H9 (cell line): ENCODE measurements around the gene TMEM132D. TPM values are rescaled to one million over a fixed set of nuclear protein-coding genes. Genes with fewer than 3 reads are reported as not detected.

Source experiments
- DNase-seq: peaks from one replicate; pipeline ENCODE4 v3.0.0-alpha.2; 2017
- H2AFZ ChIP-seq: one replicate; pipeline ENCODE4 v1.6.1; 2013; ENCODE audit warnings: mild to moderate bottlenecking, low read length, control low read depth, moderate library complexity
- H2AK5ac ChIP-seq: 2 replicates; pipeline ENCODE4 v1.6.1; 2013; ENCODE audit warnings: low read length, control low read depth, mixed read lengths; ENCODE audit not compliant: insufficient read length
- H2BK120ac ChIP-seq: one replicate; pipeline ENCODE4 v1.6.1; 2013; ENCODE audit warnings: low read depth, mild to moderate bottlenecking, low read length, control low read depth, inconsistent platforms; ENCODE audit not compliant: poor library complexity, severe bottlenecking
- H2BK12ac ChIP-seq: 2 replicates; pipeline ENCODE4 v1.6.1; 2013; ENCODE audit warnings: low read length, control low read depth, mixed read lengths, low read depth; ENCODE audit not compliant: insufficient read length
- H2BK15ac ChIP-seq: 2 replicates; pipeline ENCODE4 v1.6.1; 2013; ENCODE audit warnings: low read depth, low read length, control low read depth
- H2BK20ac ChIP-seq: one replicate; pipeline ENCODE4 v1.6.1; 2013; ENCODE audit warnings: low read depth, mild to moderate bottlenecking, low read length, control low read depth, inconsistent platforms; ENCODE audit not compliant: poor library complexity, severe bottlenecking
- H2BK5ac ChIP-seq: 2 replicates; pipeline ENCODE4 v1.6.1; 2013; ENCODE audit warnings: low read length, control low read depth, mixed read lengths; ENCODE audit not compliant: insufficient read length
- H3K14ac ChIP-seq: 2 replicates; pipeline ENCODE4 v1.6.1; 2013; ENCODE audit warnings: low read length, control low read depth; ENCODE audit not compliant: insufficient read depth
- H3K18ac ChIP-seq: 2 replicates; pipeline ENCODE4 v1.6.1; 2013; ENCODE audit warnings: low read depth, mild to moderate bottlenecking, mixed read lengths, low read length, control low read depth; ENCODE audit not compliant: insufficient read length
- H3K23ac ChIP-seq: 2 replicates; pipeline ENCODE4 v1.6.1; 2013; ENCODE audit warnings: low read length, control low read depth, mixed read lengths, low read depth; ENCODE audit not compliant: insufficient read length
- H3K23me2 ChIP-seq: 2 replicates; pipeline ENCODE4 v1.6.1; 2013; ENCODE audit warnings: low read depth, mild to moderate bottlenecking, mixed read lengths, low read length, control low read depth; ENCODE audit not compliant: insufficient read length, poor library complexity, severe bottlenecking
- H3K27ac ChIP-seq: 2 replicates; pipeline ENCODE4 v1.5.1; 2013; ENCODE audit warnings: low read length, control low read depth, mixed read lengths, low read depth; ENCODE audit not compliant: insufficient read length
- H3K27me3 ChIP-seq: 2 replicates; pipeline ENCODE4 v1.6.1; 2013; ENCODE audit warnings: low read length, control low read depth, inconsistent platforms; ENCODE audit not compliant: insufficient read depth
- H3K4ac ChIP-seq: 2 replicates; pipeline ENCODE4 v1.6.1; 2013; ENCODE audit warnings: low read depth, mild to moderate bottlenecking, control low read depth, inconsistent platforms, low read length, moderate library complexity
- H3K4me1 ChIP-seq: 2 replicates; pipeline ENCODE4 v1.6.1; 2013; ENCODE audit warnings: low read length, control low read depth, inconsistent platforms; ENCODE audit not compliant: insufficient read depth
- H3K4me2 ChIP-seq: 2 replicates; pipeline ENCODE4 v1.6.1; 2013; ENCODE audit warnings: low read length, control low read depth, mixed read lengths; ENCODE audit not compliant: insufficient read length, insufficient read depth
- H3K56ac ChIP-seq: 2 replicates; pipeline ENCODE4 v1.6.1; 2013; ENCODE audit warnings: low read depth, mild to moderate bottlenecking, mixed read lengths, low read length, control low read depth; ENCODE audit not compliant: insufficient read length
- H3K79me1 ChIP-seq: 2 replicates; pipeline ENCODE4 v1.6.1; 2013; ENCODE audit warnings: low read depth, mild to moderate bottlenecking, moderate library complexity, low read length, control low read depth, inconsistent platforms; ENCODE audit not compliant: insufficient read depth, poor library complexity, severe bottlenecking
- H3K79me2 ChIP-seq: 2 replicates; pipeline ENCODE4 v1.6.1; 2013; ENCODE audit warnings: low read length, control low read depth, inconsistent platforms; ENCODE audit not compliant: insufficient read depth
- H3K9ac ChIP-seq: 2 replicates; pipeline ENCODE4 v1.6.1; 2013; ENCODE audit warnings: low read length, control low read depth, mixed read lengths; ENCODE audit not compliant: insufficient read length; ENCODE audit errors: extremely low read depth
- H3K9me3 ChIP-seq: one replicate; pipeline ENCODE4 v1.6.1; 2013; ENCODE audit warnings: low read depth, low read length, inconsistent platforms; ENCODE audit not compliant: control insufficient read depth
- H3T11ph ChIP-seq: one replicate; pipeline ENCODE4 v1.6.1; 2013; ENCODE audit warnings: mild to moderate bottlenecking, low read length, control low read depth, inconsistent platforms
- H4K20me1 ChIP-seq: one replicate; pipeline ENCODE4 v1.6.1; 2013; ENCODE audit not compliant: control insufficient read depth, insufficient read length, insufficient read depth
- H4K5ac ChIP-seq: 2 replicates; pipeline ENCODE4 v1.6.1; 2013; ENCODE audit warnings: low read depth, mild to moderate bottlenecking, mixed read lengths, low read length, control low read depth; ENCODE audit not compliant: insufficient read length
- H4K8ac ChIP-seq: replicated peaks from 2 replicates; pipeline ENCODE4 v1.6.1; 2013; ENCODE audit warnings: low read length, control low read depth, mixed read lengths, low read depth; ENCODE audit not compliant: insufficient read length
- H4K91ac ChIP-seq: 2 replicates; pipeline ENCODE4 v1.6.1; 2013; ENCODE audit warnings: low read depth, mild to moderate bottlenecking, moderate library complexity, mixed read lengths, low read length, control low read depth; ENCODE audit not compliant: insufficient read length
- H3K27ac Mint-ChIP-seq, 3 experiments: 2 replicates in 2 of 3; 3 replicates in 1 of 3; pipeline ENCODE4 v1.8.0; 2020 to 2021; ENCODE audit warnings: mixed read lengths in 3 of 3, mild to moderate bottlenecking in 1 of 3, moderate library complexity in 1 of 3
- H3K27me3 Mint-ChIP-seq: 2 replicates; pipeline ENCODE4 v1.8.0; 2021; ENCODE audit warnings: low read depth, mild to moderate bottlenecking, moderate library complexity, mixed read lengths
- H3K36me3 Mint-ChIP-seq, 3 experiments: 2 replicates in 2 of 3; 3 replicates in 1 of 3; pipeline ENCODE4 v1.8.0; 2020 to 2021; ENCODE audit warnings: low read depth in 3 of 3, mixed read lengths in 3 of 3; ENCODE audit not compliant: insufficient read depth in 1 of 3
- H3K4me1 Mint-ChIP-seq, 2 experiments: 2 replicates each; pipeline ENCODE4 v1.8.0; 2020; ENCODE audit warnings: mixed read lengths in 2 of 2
- H3K4me3 Mint-ChIP-seq, 2 experiments: 2 replicates in 1 of 2; 3 replicates in 1 of 2; pipeline ENCODE4 v1.8.0; 2020 to 2021; ENCODE audit warnings: mild to moderate bottlenecking in 2 of 2, mixed read lengths in 2 of 2, moderate library complexity in 1 of 2
- H3K9me3 Mint-ChIP-seq, 2 experiments: 2 replicates in 1 of 2; 3 replicates in 1 of 2; pipeline ENCODE4 v1.8.0; 2020; ENCODE audit warnings: mild to moderate bottlenecking in 2 of 2, mixed read lengths in 2 of 2, moderate library complexity in 1 of 2
- CTCF ChIP-seq: fragments of 200-600 bp; sonication (generic); conservative IDR thresholded peaks from 3 replicates; pipeline ENCODE4 v1.8.0; 2021; ENCODE audit warnings: antibody characterized with exemption, mild to moderate bottlenecking
- total RNA-seq: library from RNA; stranded (reverse); gene quantifications from 2 replicates; pipeline ENCODE4 v1.2.1, GENCODE V29; 2021

The TMEM132D gene
- total RNA-seq, 1 experiment from 2014 or later: 6.1 TPM

GRCh38 chr12:129687731-129688130 is 216.1 kb downstream of the TMEM132D start:
- H2BK5ac ChIP-seq: no peak overlapping the region

More at GRCh38 chr12:129687731-129688130, 216.1 kb downstream of the TMEM132D start:
- Histone ChIP-seq H2BK20ac (no peak overlapping the region), H3K4me1 (no peaks in the 10 kb centered on the region), H3K27ac (no peak overlapping the region), H3K79me2 (no peaks in the 10 kb centered on the region), H2BK15ac (no peak overlapping the region), H3K14ac (no peak overlapping the region), H3K4ac (no peak overlapping the region), H2BK120ac (no peak overlapping the region), H3K23ac (no peak overlapping the region), H2AFZ (no peak overlapping the region), H3K9me3 (peaks cover 4% of the 10 kb centered on the region), H3K56ac (no peak overlapping the region), H3K9ac (no peak overlapping the region), H3T11ph (no peak overlapping the region), H4K91ac (no peak overlapping the region), H3K27me3 (no peaks in the 10 kb centered on the region), H3K23me2 (no peaks in the 10 kb centered on the region), H3K4me2 (no peak overlapping the region), H3K18ac (no peak overlapping the region), H2AK5ac (no peak overlapping the region), H3K79me1 (no peaks in the 10 kb centered on the region), H4K8ac (no peak overlapping the region), H4K20me1 (no peaks in the 10 kb centered on the region), H2BK12ac (no peak overlapping the region), H4K5ac (no peak overlapping the region)
- Mint-ChIP-seq H3K9me3 (peaks cover 39 to 65% of the 10 kb centered on the region in 2 experiments), H3K4me1 (no peaks in the 10 kb centered on the region), H3K27ac (no peak overlapping the region), H3K36me3 (peaks cover 55 to 70% (median 62%) of the 10 kb centered on the region in 3 experiments), H3K4me3 (no peak overlapping the region), H3K27me3 (no peaks in the 10 kb centered on the region)
- no peak for DNase-seq
- no peak for TF ChIP-seq CTCF
